C4-2B (cell line): ENCODE results near the gene ALOX15B.

Experiments
- CTCF ChIP-seq: fragments of 450-650 bp; conservative IDR thresholded peaks from 2 replicates; pipeline ENCODE4 v1.5.1; 2017; ENCODE audit warnings: mild to moderate bottlenecking
- ZFX ChIP-seq: fragments of 450-650 bp; IDR thresholded peaks from 2 replicates; pipeline ENCODE4 v1.6.1; 2017

DNA sequence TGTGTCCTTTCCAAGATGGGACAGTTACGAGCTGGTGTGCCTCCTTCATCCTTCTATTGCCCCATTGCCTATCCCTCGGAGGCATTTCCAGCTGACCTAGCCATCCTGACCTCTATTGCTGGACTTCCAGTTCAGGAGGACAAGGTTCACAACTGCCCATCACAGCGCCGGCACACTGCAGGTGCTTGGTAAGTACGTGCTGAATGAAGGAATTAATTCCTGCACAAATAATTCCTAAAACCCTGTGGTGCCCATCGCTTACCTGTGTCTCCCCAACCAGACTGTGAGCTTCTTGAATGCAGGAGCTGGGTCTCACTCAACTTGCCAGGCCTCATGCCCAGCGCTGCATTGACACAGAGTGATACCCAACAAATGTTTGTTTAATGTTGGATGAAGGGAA lies 13.0 kb downstream of the ALOX15B start:
- TF ChIP-seq CTCF (no peak), ZFX (no peak)
